Measurements from ENCODE around the gene SPTBN1. TPM values are rescaled to one million over a fixed set of nuclear protein-coding genes. Genes with fewer than 3 reads are reported as not detected.

SPTBN1 gene
- total and polyA plus RNA-seq, 2 of the 4 experiments (the other 2 are of a cell fraction), result 49.1 to 241 TPM

DNA sequence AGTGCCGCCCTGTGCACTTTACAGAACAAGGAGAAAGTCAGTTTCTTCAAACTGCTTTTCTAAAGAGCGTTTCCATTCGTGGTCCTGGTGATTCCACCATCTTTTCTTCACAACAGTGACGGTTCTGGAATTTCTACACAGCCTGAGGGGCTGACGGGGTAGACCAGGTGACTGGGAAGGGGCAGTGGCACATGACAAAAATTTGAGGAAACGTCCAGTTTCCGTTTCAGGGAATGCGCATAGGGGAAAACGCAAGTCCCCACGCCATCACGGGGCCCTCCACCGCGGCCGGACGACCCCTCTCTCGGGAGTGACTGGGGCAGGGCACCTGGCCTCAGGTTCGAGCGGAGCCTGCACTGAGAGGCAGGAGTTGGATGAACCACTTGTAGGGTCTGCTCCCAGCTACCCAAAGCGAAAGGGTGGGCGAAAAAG lies 980 bp upstream of the SPTBN1 start:
- Histone ChIP-seq H3K4me2 (ENCODE audit: low read depth, low read length) (peak overlapping the region; percentile 83), H3K9me3 (ENCODE audit: control insufficient read depth, insufficient read depth, low read length) (no peaks in the 10 kb centered on the region), H3K9me1 (ENCODE audit: insufficient read depth, low read length) (peaks cover 9% of the 10 kb centered on the region), H2AK9ac (replicated peaks; ENCODE audit: low read depth, low read length, poor library complexity) (peak overlapping the region; percentile 51), H4K91ac (ENCODE audit: insufficient read depth, low read depth, low read length) (no peak overlapping the region), H3K27me3 (ENCODE audit: control insufficient read depth, insufficient read depth, low read length) (no peaks in the 10 kb centered on the region), H4K8ac (ENCODE audit: low read depth in 2 of 2, low read length in 2 of 2) (peak overlapping the region; percentile 54 to 72; a peak in 2 of 4 replicates), H3K14ac (replicated peaks; ENCODE audit: low read depth, low read length) (peak overlapping the region; percentile 94), H3K4me3 (ENCODE audit: insufficient read depth, low read depth, low read length) (peak overlapping the region; percentile 62), H3K4ac (ENCODE audit: low read depth, low read length) (peak overlapping the region; percentile 76), H4K5ac (ENCODE audit: low read depth, low read length) (peak overlapping the region; percentile 39; the same call in 1 of the 2 replicates), H3K27ac (ENCODE audit: insufficient read depth, low read length) (no peak overlapping the region), H2BK5ac (ENCODE audit: low read depth, low read length, poor library complexity, severe bottlenecking) (no peak overlapping the region), H3K18ac (ENCODE audit: low read depth, low read length) (no peak overlapping the region; the same call in 1 of the 2 replicates), H3K56ac (ENCODE audit: extremely low read depth, insufficient read depth, low read length) (peak overlapping the region; percentile 40; the same call in 1 of the 2 replicates), H2AFZ (replicated peaks; ENCODE audit: low read length, poor library complexity) (peak overlapping the region; percentile 88), H2BK120ac (ENCODE audit: low read depth, low read length) (peak overlapping the region; percentile 61; the same call in 1 of the 2 replicates), H2AK5ac (ENCODE audit: low read depth, low read length) (no peak overlapping the region), H3K4me1 (ENCODE audit: control insufficient read depth, insufficient read depth, low read length) (peaks cover 7% of the 10 kb centered on the region; the same call in 1 of the 2 replicates), H3K79me1 (ENCODE audit: low read depth in 1 of 2, low read length in 2 of 2) (peaks cover 3 to 38% of the 10 kb centered on the region in 2 experiments; a peak in 2 of 4 replicates), H2BK15ac (ENCODE audit: low read depth, low read length) (peak overlapping the region; percentile 55; the same call in 1 of the 3 replicates), H3K23ac (ENCODE audit: low read depth, low read length) (peak overlapping the region; percentile 75), H3K9ac (ENCODE audit: low read depth, low read length) (peak overlapping the region; percentile 79), H2BK20ac (ENCODE audit: low read depth, low read length) (no peak overlapping the region), H3K36me3 (ENCODE audit: control insufficient read depth, insufficient read depth, low read length) (no peaks in the 10 kb centered on the region), H4K20me1 (ENCODE audit: insufficient read depth, low read length) (peaks cover 29% of the 10 kb centered on the region)
- no TSS peak for BruUV-seq (replicated peaks)
- WGBS, 2 experiments (ENCODE audit: extremely low coverage in 2 of 2, insufficient read length in 1 of 2), result 0% methylated on average over 6 of the region's 20 CpGs; no CpG with 5 or more reads in 1 of the 2 experiments
- no peak for TF ChIP-seq POLR2A (IDR thresholded peaks at IDR 0.05; ENCODE audit: low read depth, low read length)
- TF ChIP-seq MXI1 (IDR thresholded peaks at IDR 0.05; ENCODE audit: borderline replicate concordance, low read depth, low read length), result no peak
- no peak for TF ChIP-seq CTCF (conservative IDR thresholded peaks at IDR 0.05; ENCODE audit: low read depth, low read length)
- TF ChIP-seq BHLHE40 (IDR thresholded peaks at IDR 0.05; ENCODE audit: low read depth, low read length), result no peak
- no peak for TF ChIP-seq NFE2L2 (IDR thresholded peaks at IDR 0.05; ENCODE audit: low read depth, low read length)
- no peak for TF ChIP-seq RFX5 (IDR thresholded peaks at IDR 0.05; ENCODE audit: low read depth, low read length)
- TF ChIP-seq CEBPB (IDR thresholded peaks at IDR 0.05; ENCODE audit: low read depth, low read length), result no peak
- TF ChIP-seq MAZ (IDR thresholded peaks at IDR 0.05; ENCODE audit: borderline replicate concordance, low read depth, low read length), result no peak
- no peak for TF ChIP-seq SMC3 (IDR thresholded peaks at IDR 0.05; ENCODE audit: low read depth, low read length)
- no peak for TF ChIP-seq CHD1 (IDR thresholded peaks at IDR 0.05; ENCODE audit: low read depth, low read length)
- no peak for TF ChIP-seq ELK1 (IDR thresholded peaks at IDR 0.05; ENCODE audit: borderline replicate concordance, low read depth, low read length)
- dilution Hi-C loops (cut with HindIII; ENCODE audit: low sequenced_read_pairs, unreplicated experiment) (no loop called here), intact Hi-C loops (cut with micrococcal nuclease) (loop anchor here (5.0 kb wide), 5 partner anchors 67 to 293 kb away; a partner anchor contains a TSS), in situ Hi-C loops (cut with MboI; ENCODE audit: low sequenced_read_pairs) (no loop called here)
- CTCF ChIA-PET, result interaction anchor here (1.1 kb wide), 1 partner anchor 9 kb away, joined by 3 read pairs; no protein-coding TSS in a partner anchor
- POLR2A ChIA-PET (ENCODE audit: unreplicated experiment), result no interaction called here
- DNase-seq, result no peak
- ATAC-seq (ENCODE audit: low read depth), result no peak

Measured in IMR-90 (cell line).